ENCODE results near the gene STK33.

STK33 gene

DNA sequence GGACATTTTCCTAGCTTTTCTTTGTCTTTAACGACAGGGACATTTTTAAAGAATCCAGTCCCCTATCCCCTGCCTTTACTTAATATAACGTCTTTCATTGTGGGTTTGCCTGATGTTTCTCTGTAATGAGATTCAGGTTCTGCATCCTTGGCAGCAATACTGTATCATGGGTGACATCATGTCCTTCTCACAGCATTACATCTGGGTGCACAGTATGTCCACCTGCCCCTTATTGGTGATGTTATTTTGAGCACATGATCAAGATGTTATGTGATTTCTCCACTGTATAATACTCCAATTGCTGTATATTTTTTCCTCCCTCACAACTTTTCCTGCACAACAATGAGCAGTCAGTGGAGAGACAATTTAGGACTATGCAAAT, 9.7 kb upstream of the STK33 start:
- DNase-seq (ENCODE audit: low read depth in 2 of 2), result no peak

GRCh38 chr11:8601376-8602133, 7.5 kb upstream of the STK33 start:
- no peak for DNase-seq (ENCODE audit: low read depth in 2 of 2)

DNA sequence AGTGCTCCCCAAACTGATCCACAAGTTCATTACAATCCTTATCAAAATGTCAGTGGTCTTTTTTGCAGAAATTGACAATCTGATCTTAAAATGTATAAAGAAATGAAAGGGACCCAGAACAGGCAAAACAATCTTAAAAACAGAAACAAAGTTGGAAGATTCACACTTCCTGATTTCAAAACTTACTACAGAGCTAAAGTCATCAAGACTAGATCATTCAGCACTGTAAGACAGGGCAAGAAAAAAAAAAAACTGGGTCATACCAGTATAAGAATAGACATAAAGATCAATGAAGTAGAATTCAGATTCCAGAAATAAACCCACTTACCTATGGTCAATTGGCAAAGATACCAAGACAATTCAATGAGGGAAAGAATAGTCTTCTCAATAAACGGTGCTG, 4.5 kb upstream of the STK33 start:
- no peak for DNase-seq (ENCODE audit: low read depth in 2 of 2)

DNA sequence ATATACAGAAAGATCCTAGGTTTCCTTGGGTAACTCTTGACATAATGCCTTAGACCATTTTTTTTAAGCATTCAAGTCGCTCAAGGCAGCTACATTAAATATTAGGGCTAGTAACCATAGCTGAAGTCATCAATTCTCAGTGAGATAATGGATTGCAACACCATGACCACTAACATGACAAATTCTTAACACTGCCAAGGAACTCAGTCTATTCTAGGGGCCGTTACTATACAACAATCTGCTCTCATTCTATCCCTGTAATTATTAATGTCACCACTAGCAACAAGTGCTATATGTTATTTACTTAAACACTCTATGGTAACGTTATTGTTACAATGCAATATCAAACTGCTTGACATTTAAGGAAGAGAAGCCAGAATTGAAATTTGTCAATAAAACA, 3.2 kb upstream of the STK33 start:
- DNase-seq (ENCODE audit: low read depth in 2 of 2), result no peak

- no peak for DNase-seq (ENCODE audit: low read depth in 2 of 2)
Measured at GRCh38 chr11:8596504-8597046, 2.5 kb upstream of the STK33 start.

GRCh38 chr11:8593455-8593854, 573 bp downstream of the STK33 start:
- DNase-seq (ENCODE audit: low read depth in 2 of 2), result no peak

GRCh38 chr11:8587915-8588314, 6.1 kb downstream of the STK33 start:
- DNase-seq (ENCODE audit: low read depth in 2 of 2), result no peak

DNA sequence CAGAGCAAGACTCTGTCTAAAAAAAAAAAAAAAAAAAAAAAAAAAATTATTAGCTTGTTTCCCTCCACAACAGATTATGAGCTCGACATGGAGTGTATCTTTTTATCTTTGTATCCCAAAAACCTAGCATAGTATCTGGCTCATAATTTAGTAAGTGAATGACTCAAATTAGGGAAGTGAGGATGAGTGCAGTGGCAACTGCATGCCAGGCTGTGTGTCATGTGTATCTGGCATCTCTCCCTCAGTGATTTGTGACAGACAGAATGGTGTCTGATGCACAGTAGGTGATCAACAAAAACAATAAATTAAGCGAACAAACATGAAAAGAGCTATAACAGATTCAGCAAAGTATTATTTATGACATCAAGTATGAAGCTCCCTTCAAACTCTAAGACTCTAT, 7.2 kb downstream of the STK33 start:
- no peak for DNase-seq (ENCODE audit: low read depth in 2 of 2)

DNA sequence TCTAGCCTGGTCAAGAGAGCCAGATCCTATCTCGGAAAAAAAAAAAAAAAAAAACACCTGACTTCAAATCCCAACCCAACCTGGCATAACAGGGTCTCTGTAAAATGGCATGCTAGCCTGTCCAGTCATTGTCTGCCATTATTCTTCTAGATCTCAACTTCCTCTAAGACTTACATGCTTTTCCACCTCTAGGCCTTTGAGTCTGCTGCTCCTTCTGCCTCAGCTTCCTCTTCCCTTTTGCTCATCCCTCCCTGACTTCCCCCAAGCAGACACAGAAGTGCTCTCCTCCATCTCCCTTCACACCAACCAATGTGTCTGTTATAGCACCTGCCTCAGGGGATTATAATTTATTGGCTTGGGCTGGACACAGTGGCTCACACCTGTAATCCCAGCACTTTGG, 7.8 kb downstream of the STK33 start:
- no peak for DNase-seq (ENCODE audit: low read depth in 2 of 2)

GRCh38 chr11:8584511-8584910, 9.5 kb downstream of the STK33 start:
- no peak for DNase-seq (ENCODE audit: low read depth in 2 of 2)

GRCh38 chr11:8584082-8584481, 9.9 kb downstream of the STK33 start:
- DNase-seq (ENCODE audit: low read depth in 2 of 2), result no peak

DNA sequence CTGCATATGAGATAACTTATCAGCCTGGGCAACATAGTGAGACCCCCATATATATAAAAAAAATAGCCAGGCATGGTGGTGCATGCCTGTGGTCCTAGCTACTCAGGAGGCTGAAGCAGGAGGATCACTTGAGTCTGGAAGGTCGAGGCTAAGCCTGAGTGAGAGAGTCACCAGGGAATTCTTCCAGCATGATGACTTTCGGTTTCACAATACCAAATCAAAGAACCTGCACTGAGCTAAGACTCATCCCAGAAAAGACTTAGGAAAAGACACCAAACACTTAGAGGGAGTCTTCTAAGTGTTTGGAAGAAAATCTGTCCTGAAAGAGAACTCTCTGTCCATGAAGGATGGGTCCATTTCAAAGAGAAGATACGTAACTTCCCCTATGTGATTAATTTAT, 12.7 kb downstream of the STK33 start:
- no peak for DNase-seq (ENCODE audit: low read depth in 2 of 2)

GRCh38 chr11:8577791-8578581, 16.0 kb downstream of the STK33 start:
- no peak for DNase-seq (ENCODE audit: low read depth in 2 of 2)

- DNase-seq (ENCODE audit: low read depth in 2 of 2), result no peak
Measured at GRCh38 chr11:8574798-8575197, 19.2 kb downstream of the STK33 start.

DNA sequence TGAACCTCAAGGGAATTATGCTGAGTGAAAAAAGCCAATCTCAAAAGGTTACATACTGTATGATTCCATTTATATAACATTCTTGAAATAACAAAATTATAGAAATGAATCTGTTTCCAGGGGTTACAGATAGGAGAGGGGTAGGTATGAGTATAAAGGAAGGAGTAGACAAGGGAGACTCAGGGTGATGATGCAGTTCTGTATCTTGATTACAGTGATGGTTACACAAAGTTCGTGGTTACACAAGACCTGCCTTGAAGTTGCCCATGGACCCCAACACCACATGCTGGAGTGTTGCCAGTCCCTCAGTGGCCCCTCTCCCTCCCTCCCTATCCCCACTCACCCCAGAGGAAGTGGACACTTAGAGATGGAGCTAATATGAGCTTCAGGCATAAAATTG, 20.3 kb downstream of the STK33 start:
- DNase-seq (ENCODE audit: low read depth in 2 of 2), result no peak

- no peak for DNase-seq (ENCODE audit: low read depth in 2 of 2)
Measured at GRCh38 chr11:8567602-8568198, 26.3 kb downstream of the STK33 start.

GRCh38 chr11:8566613-8567210, 27.3 kb downstream of the STK33 start:
- no peak for DNase-seq (ENCODE audit: low read depth in 2 of 2)

DNA sequence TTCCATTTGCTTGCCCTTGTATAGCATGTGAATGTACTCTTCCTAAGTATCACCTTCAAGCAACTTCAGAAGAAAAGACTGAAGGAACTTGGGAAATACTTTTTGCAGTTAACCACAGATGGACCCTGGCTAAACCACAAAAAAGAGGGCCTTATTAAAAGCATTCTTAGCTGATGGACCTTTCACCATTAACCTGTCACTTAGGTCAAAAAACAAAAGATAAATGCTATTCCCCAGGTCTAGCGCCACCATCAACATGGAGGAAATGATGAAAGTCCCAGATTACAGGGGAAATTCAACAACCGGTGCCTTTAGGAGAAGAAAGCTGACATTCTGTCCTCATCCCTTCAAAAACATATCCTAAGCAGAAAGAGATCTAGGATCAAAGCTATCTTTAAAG, 29.5 kb downstream of the STK33 start:
- no peak for DNase-seq (ENCODE audit: low read depth in 2 of 2)

DNA sequence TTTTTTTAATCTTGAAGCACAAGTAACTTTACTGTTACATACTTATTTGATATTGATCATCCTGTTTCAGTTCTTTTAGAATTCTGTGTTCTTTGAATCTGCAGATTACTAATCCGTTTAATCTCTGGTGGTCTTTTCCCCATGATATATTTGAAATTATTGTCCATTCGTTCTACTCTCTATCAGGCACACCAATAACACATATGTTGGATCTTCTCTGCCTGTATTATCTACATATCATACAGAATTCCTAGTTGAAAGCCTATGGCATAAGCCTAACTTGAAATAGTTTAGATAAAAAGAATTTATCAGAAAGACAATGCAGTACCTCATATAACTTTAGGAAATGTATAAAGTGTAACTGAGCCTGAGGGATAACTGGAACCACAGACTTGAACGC, 32.6 kb downstream of the STK33 start:
- no peak for DNase-seq (ENCODE audit: low read depth in 2 of 2)

- DNase-seq (ENCODE audit: low read depth in 2 of 2), result no peak
Measured at GRCh38 chr11:8558436-8558835, 35.6 kb downstream of the STK33 start.

- DNase-seq (ENCODE audit: low read depth in 2 of 2), result no peak
Measured at GRCh38 chr11:8545698-8546366, 48.2 kb downstream of the STK33 start.

DNA sequence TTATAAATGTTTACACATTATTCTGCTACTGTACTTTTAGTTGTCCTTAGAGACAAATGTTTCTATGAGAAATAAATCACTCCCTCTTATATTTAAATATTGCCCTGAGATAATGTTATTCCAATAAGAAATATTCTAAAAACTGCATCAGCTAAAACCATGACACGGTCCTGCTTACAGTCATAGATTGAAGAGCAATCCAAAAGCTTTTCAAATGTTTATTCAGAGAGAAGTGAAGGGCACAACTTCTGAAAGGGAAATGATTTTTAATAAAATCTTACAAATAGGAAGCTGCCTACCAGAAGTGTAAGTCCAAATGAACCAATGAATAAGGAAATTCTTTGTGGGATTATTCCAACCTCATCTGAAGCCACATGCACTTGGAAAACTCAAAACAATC, 49.2 kb downstream of the STK33 start:
- no peak for DNase-seq (ENCODE audit: low read depth in 2 of 2)

Measured in stimulated activated CD8-positive, alpha-beta memory T cell treated with anti-CD3 and anti-CD28 coated beads, Interleukin-2, amount 100 ng/mL, for 1 hour (primary cell).